ENCODE data around the gene CRELD2.

- no peak for TF ChIP-seq ZBTB7A (tag by site-specific recombination; IDR thresholded peaks at IDR 0.05; ENCODE audit: low read depth)
- no peak for TF ChIP-seq CTCF (tag by site-specific recombination; IDR thresholded peaks at IDR 0.05)
- TF ChIP-seq ZNF776 (tag by site-specific recombination; IDR thresholded peaks at IDR 0.05; ENCODE audit: borderline replicate concordance), result no peak
- TF ChIP-seq ZNF830 (tag by site-specific recombination; IDR thresholded peaks at IDR 0.05; ENCODE audit: low read depth), result no peak
- no peak for TF ChIP-seq REST (tag by site-specific recombination; IDR thresholded peaks at IDR 0.05)
Measured at GRCh38 chr22:49961005-49961600, 42.7 kb downstream of the CRELD2 start.

All from HEK293 (cell line).